GM23338 (cell line): Measurements from ENCODE around the gene ALOX15. TPM values are rescaled to one million over a fixed set of nuclear protein-coding genes. Genes with fewer than 3 reads are reported as not detected.
A peak's percentile ranks its signal among the peaks of the same experiment; 100 is the strongest.
"Not testable (repeated sequence)": the region's sequence is repeated elsewhere in the genome, so short reads cannot be mapped to it uniquely, and the experiment has no call there.

Source experiments
- ATAC-seq: fragments of 200-7000 bp; cut with Tn5 transposase; 3 replicates; pipeline ENCODE4 v1.9.1; 2020
- DNase-seq: peaks from one replicate; pipeline ENCODE4 v3.0.0-alpha.2; 2015; ENCODE audit warnings: low spot score
- H2AFZ ChIP-seq: fragments of 200-600 bp; sonication (generic); 2 replicates; pipeline ENCODE4 v1.8.0; 2016; ENCODE audit warnings: antibody characterized with exemption, mild to moderate bottlenecking, moderate library complexity
- H3F3A ChIP-seq: fragments of 200-600 bp; sonication (generic); replicated peaks from 2 replicates; pipeline ENCODE4 v1.8.0; 2017; ENCODE audit warnings: antibody characterized with exemption, mixed run types, low read depth
- H3K27ac ChIP-seq: fragments of 200-600 bp; sonication (generic); 2 replicates; pipeline ENCODE4 v1.6.1; 2016; ENCODE audit warnings: low read depth
- H3K27me3 ChIP-seq: fragments of 200-600 bp; sonication (generic); 2 replicates; pipeline ENCODE4 v1.8.0; 2016; ENCODE audit warnings: mild to moderate bottlenecking, mixed run types, moderate library complexity; ENCODE audit not compliant: insufficient read depth
- H3K36me3 ChIP-seq: fragments of 200-600 bp; sonication (generic); 2 replicates; pipeline ENCODE4 v1.8.0; 2016; ENCODE audit warnings: mild to moderate bottlenecking; ENCODE audit not compliant: insufficient read depth
- H3K4me1 ChIP-seq: fragments of 200-600 bp; sonication (generic); 2 replicates; pipeline ENCODE4 v1.8.0; 2016; ENCODE audit warnings: mild to moderate bottlenecking, moderate library complexity; ENCODE audit not compliant: insufficient read depth
- H3K4me2 ChIP-seq: fragments of 200-600 bp; sonication (generic); 2 replicates; pipeline ENCODE4 v1.7.1; 2017; ENCODE audit warnings: mixed run types
- H3K4me3 ChIP-seq: fragments of 200-600 bp; sonication (generic); 2 replicates; pipeline ENCODE4 v1.6.1; 2016; ENCODE audit warnings: mixed run types
- H3K79me2 ChIP-seq: fragments of 200-600 bp; sonication (generic); replicated peaks from 2 replicates; pipeline ENCODE4 v1.8.0; 2017; ENCODE audit warnings: mild to moderate bottlenecking; ENCODE audit not compliant: insufficient read depth
- H3K9me2 ChIP-seq: fragments of 200-600 bp; sonication (generic); 2 replicates; pipeline ENCODE4 v1.8.0; 2017; ENCODE audit not compliant: insufficient read depth
- H4K20me1 ChIP-seq: fragments of 200-600 bp; sonication (generic); replicated peaks from 2 replicates; pipeline ENCODE4 v1.8.0; 2017; ENCODE audit warnings: mild to moderate bottlenecking; ENCODE audit not compliant: insufficient read depth
- H3K27ac Mint-ChIP-seq: 2 replicates; pipeline ENCODE4 v1.8.0; 2020; ENCODE audit warnings: inconsistent platforms, mild to moderate bottlenecking, moderate library complexity, mixed read lengths
- H3K27me3 Mint-ChIP-seq: 3 replicates; pipeline ENCODE4 v1.8.0; 2022; ENCODE audit warnings: low read depth, mild to moderate bottlenecking, moderate library complexity, mixed read lengths, inconsistent platforms; ENCODE audit not compliant: insufficient read depth, poor library complexity
- H3K36me3 Mint-ChIP-seq: 3 replicates; pipeline ENCODE4 v1.8.0; 2021; ENCODE audit warnings: low read depth, mild to moderate bottlenecking, inconsistent platforms, moderate library complexity, mixed read lengths
- H3K4me1 Mint-ChIP-seq: 3 replicates; pipeline ENCODE4 v1.8.0; 2020; ENCODE audit warnings: mild to moderate bottlenecking, inconsistent platforms, mixed read lengths
- H3K4me3 Mint-ChIP-seq: 3 replicates; pipeline ENCODE4 v1.8.0; 2021; ENCODE audit warnings: moderate library complexity, mild to moderate bottlenecking, inconsistent platforms, mixed read lengths
- H3K9me3 Mint-ChIP-seq: 3 replicates; pipeline ENCODE4 v1.8.0; 2020; ENCODE audit warnings: moderate library complexity, mild to moderate bottlenecking, inconsistent platforms, mixed read lengths
- CREB1 ChIP-seq: fragments of 250-450 bp; sonication (Bioruptor Pico); IDR thresholded peaks from 2 replicates; pipeline ENCODE4 v1.5.0; 2020; ENCODE audit warnings: low read depth, mild to moderate bottlenecking, moderate library complexity
- EZH2 ChIP-seq: fragments of 200-600 bp; sonication (generic); IDR thresholded peaks from one replicate; pipeline ENCODE4 v1.8.0; 2017; ENCODE audit warnings: antibody characterized with exemption, mild to moderate bottlenecking, low read depth; ENCODE audit not compliant: unreplicated experiment
- JUNB ChIP-seq: IDR thresholded peaks from one replicate; pipeline ENCODE4 v1.6.1; 2016; ENCODE audit warnings: antibody characterized with exemption; ENCODE audit not compliant: unreplicated experiment
- NANOG ChIP-seq: IDR thresholded peaks from 2 replicates; pipeline ENCODE4 v1.6.1; 2016; ENCODE audit warnings: antibody characterized with exemption, borderline replicate concordance
- POLR2AphosphoS5 ChIP-seq: IDR thresholded peaks from 2 replicates; pipeline ENCODE4 v1.6.1; 2016; ENCODE audit warnings: antibody characterized with exemption, low read depth
- STAT1 ChIP-seq: IDR thresholded peaks from one replicate; pipeline ENCODE4 v1.6.1; 2016; ENCODE audit warnings: antibody characterized with exemption; ENCODE audit not compliant: unreplicated experiment
- ZNF114 ChIP-seq: fragments of 250-450 bp; sonication (Bioruptor Pico); IDR thresholded peaks from 2 replicates; pipeline ENCODE4 v1.5.0; 2020; ENCODE audit warnings: mild to moderate bottlenecking, moderate library complexity
- polyA plus RNA-seq: library from polyadenylated mRNA; unstranded; fragments of >200 nt; fragmentation: Nextera tagmentation; extraction: Ambion mirVana; gene quantifications from 2 replicates; pipeline ENCODE4 v1.2.1, GENCODE V29; 2016
- total RNA-seq: library from RNA; depleted of rRNA; stranded (reverse); fragments of >200 nt; shearing (Covaris generic); gene quantifications from 2 replicates; pipeline ENCODE4 v1.2.3, GENCODE V29; 2014
- TF ChIP-seq, protein P1 (sequence below), 2 experiments: fragments of 200-600 bp in 1 of 2; sonication (generic) in 1 of 2; conservative IDR thresholded peaks; 2 replicates each; pipeline versions ENCODE4 v1.5.1 to v1.6.1; 2016 to 2017; ENCODE audit warnings: antibody characterized with exemption in 2 of 2, low read depth in 2 of 2, mild to moderate bottlenecking in 2 of 2, moderate library complexity in 1 of 2
- TF ChIP-seq, protein P2 (sequence below): IDR thresholded peaks from one replicate; pipeline ENCODE4 v1.6.1; 2018; ENCODE audit warnings: antibody characterized with exemption; ENCODE audit not compliant: unreplicated experiment

Gene ALOX15
- total and polyA plus RNA-seq, 2 experiments from 2014 or later, result 1.2 to 1.4 TPM

DNA sequence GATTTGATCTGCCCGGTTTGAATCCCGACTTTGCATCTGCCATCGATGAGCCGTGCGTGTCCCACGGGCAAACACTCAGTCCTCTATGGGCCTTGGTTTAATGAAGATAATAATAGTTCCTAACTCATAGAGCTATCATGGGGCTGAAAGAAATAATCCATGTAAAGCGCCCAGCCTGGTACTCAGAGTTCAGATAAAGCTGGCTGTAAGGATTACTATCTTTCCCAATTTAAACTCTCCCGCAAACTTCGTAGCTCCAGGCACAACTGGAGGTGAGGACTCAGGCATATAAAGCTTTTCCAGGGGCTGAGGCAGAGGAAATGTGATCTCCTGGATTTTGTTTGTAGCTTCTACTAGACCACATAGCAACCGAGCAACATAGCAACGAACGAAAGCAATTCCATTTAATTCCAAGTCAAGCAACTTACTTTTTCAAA lies 16.3 kb downstream of the ALOX15 start:
- no peak for TF ChIP-seq CREB1 (CRISPR knock-in tag)
- no peak for TF ChIP-seq STAT1
- no peak for TF ChIP-seq EZH2
- no peaks in the 10 kb centered on the region for H3K27me3 Mint-ChIP-seq
- peaks cover 2% of the 10 kb centered on the region; the same call in 1 of the 3 replicates for H3K4me1 Mint-ChIP-seq
- H3K9me3 Mint-ChIP-seq, result no peaks in the 10 kb centered on the region
- H3K4me2 ChIP-seq, result no peak overlapping the region
- no peak overlapping the region for H3K27ac Mint-ChIP-seq
- no peaks in the 10 kb centered on the region for H3K79me2 ChIP-seq
- H3K4me3 ChIP-seq, result no peak overlapping the region
- no peaks in the 10 kb centered on the region for H3K27me3 ChIP-seq
- DNase-seq (peak; percentile 62), ATAC-seq (peak; percentile 70)
- H3K4me1 ChIP-seq, result no peaks in the 10 kb centered on the region
- H3K9me2 ChIP-seq, result no peaks in the 10 kb centered on the region
- H3K36me3 ChIP-seq, result no peaks in the 10 kb centered on the region
- no peak overlapping the region for H3K4me3 Mint-ChIP-seq
- H3F3A ChIP-seq, result no peaks in the 10 kb centered on the region
- no peaks in the 10 kb centered on the region for H4K20me1 ChIP-seq
- H3K36me3 Mint-ChIP-seq, result no peaks in the 10 kb centered on the region
- no peak overlapping the region for H2AFZ ChIP-seq
- no peak overlapping the region for H3K27ac ChIP-seq

DNA sequence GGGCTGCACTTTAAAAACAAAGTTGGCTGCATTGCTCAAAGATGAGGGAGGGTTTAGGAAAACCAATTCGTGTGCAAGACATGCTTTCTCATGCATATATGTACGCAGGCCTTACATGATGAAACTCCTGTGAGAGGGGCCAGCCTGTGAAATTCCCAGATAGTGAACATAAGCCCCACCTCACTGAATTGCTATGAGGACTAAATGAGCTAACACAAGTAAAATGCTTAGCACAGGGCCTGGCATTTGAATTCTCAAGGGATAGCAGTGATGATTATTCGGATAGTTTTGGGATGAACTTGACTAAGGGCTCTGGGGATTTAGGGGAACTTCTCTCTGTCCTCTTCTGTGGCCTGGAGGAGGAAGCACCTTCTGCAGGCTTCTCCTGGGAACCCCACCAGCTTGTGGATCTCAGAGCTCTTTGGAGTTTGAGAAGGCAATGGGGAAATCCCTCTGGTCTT lies 17.0 kb downstream of the ALOX15 start:
- not testable (repeated sequence) for ATAC-seq, H3K9me3 Mint-ChIP-seq, DNase-seq, H4K20me1 ChIP-seq, H3F3A ChIP-seq, H3K4me3 Mint-ChIP-seq, H2AFZ ChIP-seq, H3K27me3 ChIP-seq, H3K36me3 Mint-ChIP-seq, H3K27ac Mint-ChIP-seq, H3K79me2 ChIP-seq, H3K9me2 ChIP-seq, H3K4me3 ChIP-seq, H3K27ac ChIP-seq, H3K27me3 Mint-ChIP-seq, H3K4me1 ChIP-seq, H3K4me2 ChIP-seq, H3K36me3 ChIP-seq, H3K4me1 Mint-ChIP-seq

DNA sequence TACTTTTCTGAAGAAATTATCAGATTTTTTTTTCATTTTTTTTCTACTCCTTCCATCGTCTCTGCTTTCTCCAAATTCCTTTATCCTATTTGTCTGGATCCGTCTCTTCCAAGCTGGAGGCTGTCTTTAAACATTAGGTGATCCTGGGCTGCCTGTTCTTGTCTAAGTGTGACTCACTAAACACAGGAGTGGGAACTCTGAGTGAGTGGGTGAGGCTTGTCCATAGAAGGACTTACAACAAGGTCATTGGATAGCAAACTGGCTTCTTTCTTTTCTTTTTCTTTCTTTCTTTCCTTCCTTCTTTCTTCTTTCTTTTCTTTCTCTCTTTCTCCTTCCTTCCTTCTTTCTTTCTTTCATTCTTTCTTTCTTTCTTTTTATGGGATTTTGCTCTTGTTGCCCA lies 18.2 kb downstream of the ALOX15 start:
- H4K20me1 ChIP-seq, result no peaks in the 10 kb centered on the region
- no peaks in the 10 kb centered on the region for H3F3A ChIP-seq
- Mint-ChIP-seq H3K27ac (no peak overlapping the region), H3K4me1 (peaks cover 2% of the 10 kb centered on the region; the same call in 1 of the 3 replicates), H3K4me3 (no peak overlapping the region), H3K27me3 (no peaks in the 10 kb centered on the region), H3K36me3 (no peaks in the 10 kb centered on the region), H3K9me3 (no peaks in the 10 kb centered on the region)
- H2AFZ ChIP-seq, result no peak overlapping the region
- ATAC-seq, result no peak
- no peaks in the 10 kb centered on the region for H3K36me3 ChIP-seq
- no peaks in the 10 kb centered on the region for H3K79me2 ChIP-seq
- H3K4me3 ChIP-seq, result no peak overlapping the region
- H3K27me3 ChIP-seq, result no peaks in the 10 kb centered on the region
- no peaks in the 10 kb centered on the region for H3K4me1 ChIP-seq
- DNase-seq, result no peak
- no peak overlapping the region for H3K4me2 ChIP-seq
- no peaks in the 10 kb centered on the region for H3K9me2 ChIP-seq
- H3K27ac ChIP-seq, result no peak overlapping the region
- TF ChIP-seq ZNF114 (CRISPR knock-in tag) (no peak), NANOG (no peak), STAT1 (no peak), EZH2 (no peak), JUNB (no peak), CREB1 (CRISPR knock-in tag) (no peak), POLR2AphosphoS5 (no peak)
- TF ChIP-seq, protein P1, sequence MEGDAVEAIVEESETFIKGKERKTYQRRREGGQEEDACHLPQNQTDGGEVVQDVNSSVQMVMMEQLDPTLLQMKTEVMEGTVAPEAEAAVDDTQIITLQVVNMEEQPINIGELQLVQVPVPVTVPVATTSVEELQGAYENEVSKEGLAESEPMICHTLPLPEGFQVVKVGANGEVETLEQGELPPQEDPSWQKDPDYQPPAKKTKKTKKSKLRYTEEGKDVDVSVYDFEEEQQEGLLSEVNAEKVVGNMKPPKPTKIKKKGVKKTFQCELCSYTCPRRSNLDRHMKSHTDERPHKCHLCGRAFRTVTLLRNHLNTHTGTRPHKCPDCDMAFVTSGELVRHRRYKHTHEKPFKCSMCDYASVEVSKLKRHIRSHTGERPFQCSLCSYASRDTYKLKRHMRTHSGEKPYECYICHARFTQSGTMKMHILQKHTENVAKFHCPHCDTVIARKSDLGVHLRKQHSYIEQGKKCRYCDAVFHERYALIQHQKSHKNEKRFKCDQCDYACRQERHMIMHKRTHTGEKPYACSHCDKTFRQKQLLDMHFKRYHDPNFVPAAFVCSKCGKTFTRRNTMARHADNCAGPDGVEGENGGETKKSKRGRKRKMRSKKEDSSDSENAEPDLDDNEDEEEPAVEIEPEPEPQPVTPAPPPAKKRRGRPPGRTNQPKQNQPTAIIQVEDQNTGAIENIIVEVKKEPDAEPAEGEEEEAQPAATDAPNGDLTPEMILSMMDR (conservative IDR thresholded peaks at IDR 0.05; ENCODE audit: low read depth in 2 of 2), result no peak
- TF ChIP-seq, protein P2, sequence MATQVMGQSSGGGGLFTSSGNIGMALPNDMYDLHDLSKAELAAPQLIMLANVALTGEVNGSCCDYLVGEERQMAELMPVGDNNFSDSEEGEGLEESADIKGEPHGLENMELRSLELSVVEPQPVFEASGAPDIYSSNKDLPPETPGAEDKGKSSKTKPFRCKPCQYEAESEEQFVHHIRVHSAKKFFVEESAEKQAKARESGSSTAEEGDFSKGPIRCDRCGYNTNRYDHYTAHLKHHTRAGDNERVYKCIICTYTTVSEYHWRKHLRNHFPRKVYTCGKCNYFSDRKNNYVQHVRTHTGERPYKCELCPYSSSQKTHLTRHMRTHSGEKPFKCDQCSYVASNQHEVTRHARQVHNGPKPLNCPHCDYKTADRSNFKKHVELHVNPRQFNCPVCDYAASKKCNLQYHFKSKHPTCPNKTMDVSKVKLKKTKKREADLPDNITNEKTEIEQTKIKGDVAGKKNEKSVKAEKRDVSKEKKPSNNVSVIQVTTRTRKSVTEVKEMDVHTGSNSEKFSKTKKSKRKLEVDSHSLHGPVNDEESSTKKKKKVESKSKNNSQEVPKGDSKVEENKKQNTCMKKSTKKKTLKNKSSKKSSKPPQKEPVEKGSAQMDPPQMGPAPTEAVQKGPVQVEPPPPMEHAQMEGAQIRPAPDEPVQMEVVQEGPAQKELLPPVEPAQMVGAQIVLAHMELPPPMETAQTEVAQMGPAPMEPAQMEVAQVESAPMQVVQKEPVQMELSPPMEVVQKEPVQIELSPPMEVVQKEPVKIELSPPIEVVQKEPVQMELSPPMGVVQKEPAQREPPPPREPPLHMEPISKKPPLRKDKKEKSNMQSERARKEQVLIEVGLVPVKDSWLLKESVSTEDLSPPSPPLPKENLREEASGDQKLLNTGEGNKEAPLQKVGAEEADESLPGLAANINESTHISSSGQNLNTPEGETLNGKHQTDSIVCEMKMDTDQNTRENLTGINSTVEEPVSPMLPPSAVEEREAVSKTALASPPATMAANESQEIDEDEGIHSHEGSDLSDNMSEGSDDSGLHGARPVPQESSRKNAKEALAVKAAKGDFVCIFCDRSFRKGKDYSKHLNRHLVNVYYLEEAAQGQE, result no peak
